H1 (cell line): ENCODE data around the gene DUSP18. TPM values are rescaled to one million over a fixed set of nuclear protein-coding genes. Genes with fewer than 3 reads are reported as not detected.

ENCODE experiments used
- BRCA1 ChIP-seq: IDR thresholded peaks from 2 replicates; pipeline ENCODE4 v1.6.1; 2012; ENCODE audit warnings: low read depth, low read length, improper control_type of control experiment
- CTCF ChIP-seq, 3 experiments: IDR thresholded peaks; 1 replicate in 2 of 3; 2 replicates in 1 of 3; pipeline versions ENCODE4 v1.5.1 to v1.6.1; 2011; ENCODE audit warnings: low read length in 3 of 3, mild to moderate bottlenecking in 3 of 3, inconsistent platforms in 2 of 3, low read depth in 1 of 3, moderate library complexity in 1 of 3; ENCODE audit not compliant: insufficient read depth in 1 of 3; ENCODE audit errors: control extremely low read depth in 1 of 3
- GABPA ChIP-seq: IDR thresholded peaks from 2 replicates; pipeline ENCODE4 v1.6.1; 2011; ENCODE audit warnings: mild to moderate bottlenecking, low read length, moderate library complexity, borderline replicate concordance; ENCODE audit not compliant: insufficient read depth
- polyA plus RNA-seq, 7 experiments: library from polyadenylated mRNA; depleted of rRNA in 3 of 7; stranded (reverse) in 5 of 7; unstranded in 2 of 7; fragments of >200 nt in 5 of 7; fragments of 200-250 nt in 2 of 7; gene quantifications; 1 replicate in 5 of 7; 2 replicates in 1 of 7; 4 replicates in 1 of 7; pipeline versions ENCODE4 v1.2.1 to v1.2.3, GENCODE V29; 2011 to 2013; ENCODE audit warnings: missing spikeins in 2 of 7, mixed read lengths in 2 of 7
- total RNA-seq: library from RNA; stranded (reverse); fragmentation: NEBNext Ultra II Directional; extraction: Animal tissue kit (Norgen Biotek cat#: 25700); gene quantifications from 2 replicates; pipeline ENCODE4 v1.2.1, GENCODE V29; 2021

The DUSP18 gene
- total and polyA plus RNA-seq, 2 of the 8 experiments (the other 6 are each of a cell fraction or from before 2014, with no cell fraction given) = 2.6 to 7.3 TPM

- TF ChIP-seq BRCA1 (no peak), CTCF (IDR thresholded peaks at IDR 0.05; ENCODE audit: control extremely low read depth in 1 of 3, insufficient read depth in 1 of 3, low read depth in 1 of 3, low read length in 3 of 3) (no peak), GABPA (no peak)
- TF ChIP-seq, all 59 proteins: peak for 0
These were observed 14.8 kb downstream of the DUSP18 start (continued) for GRCh38 chr22:30652852-30653251.
